BJ (cell line): ENCODE data around the gene CYSLTR2. TPM values are rescaled to one million over a fixed set of nuclear protein-coding genes. Genes with fewer than 3 reads are reported as not detected.
"Not testable (repeated sequence)": the region's sequence is repeated elsewhere in the genome, so short reads cannot be mapped to it uniquely, and the experiment has no call there.

ENCODE experiments used
- CTCF ChIA-PET: fragments of 350-600 bp; formaldehyde crosslinking; extraction: SDS; loops from one replicate; lab custom pipeline; 2021; ENCODE audit warnings: antibody characterized with exemption, inconsistent platforms; lab: Yijun Ruan, JAX
- POLR2A ChIA-PET: fragments of 300-600 bp; sonication (Branson Sonifier 250); formaldehyde crosslinking; extraction: SDS; loops from one replicate; lab custom pipeline; 2021; ENCODE audit warnings: antibody characterized with exemption; lab: Charles Lee
- DNase-seq: peaks from one replicate; pipeline ENCODE4 v3.0.0-alpha.2; 2011; ENCODE audit warnings: low read depth
- H3K27me3 ChIP-seq: 2 replicates; pipeline ENCODE4 v1.6.0; 2011; ENCODE audit warnings: low read length; ENCODE audit not compliant: control insufficient read depth, insufficient read depth
- H3K36me3 ChIP-seq: 2 replicates; pipeline ENCODE4 v1.5.1; 2011; ENCODE audit warnings: low read length; ENCODE audit not compliant: control insufficient read depth, insufficient read depth
- H3K4me3 ChIP-seq: 2 replicates; pipeline ENCODE4 v1.5.1; 2011; ENCODE audit warnings: low read depth, mild to moderate bottlenecking, control low read depth, low read length
- CTCF ChIP-seq: IDR thresholded peaks from 2 replicates; pipeline ENCODE4 v1.5.1; 2011; ENCODE audit warnings: low read depth, mild to moderate bottlenecking, control low read depth, inconsistent platforms, low read length, moderate library complexity; ENCODE audit not compliant: insufficient read depth
- polyA plus RNA-seq: library from polyadenylated mRNA; depleted of rRNA; stranded (reverse); fragments of >200 nt; gene quantifications from 2 replicates; pipeline ENCODE4 v1.2.3, GENCODE V29; 2011

Gene CYSLTR2
- polyA plus RNA-seq, 1 experiment = not detected

- no peaks in the 10 kb centered on the region; the same call in 1 of the 2 replicates for H3K27me3 ChIP-seq
- ChIA-PET CTCF (no interaction called here), POLR2A (no interaction called here)
- H3K4me3 ChIP-seq = no peak overlapping the region
- no peaks in the 10 kb centered on the region for H3K36me3 ChIP-seq
- no peak for TF ChIP-seq CTCF
- no peak for DNase-seq
These were observed 40.3 kb downstream of the CYSLTR2 start for GRCh38 chr13:48693998-48694397.

GRCh38 chr13:48695776-48696175 is 42.0 kb downstream of the CYSLTR2 start:
- ChIA-PET POLR2A (no interaction called here), CTCF (interaction anchor here (0.8 kb wide), 1 partner anchor 72 kb away, joined by 3 read pairs; no protein-coding TSS in a partner anchor)
- no peak for TF ChIP-seq CTCF
- DNase-seq = no peak
- no peak overlapping the region for H3K4me3 ChIP-seq
- no peaks in the 10 kb centered on the region; the same call in 1 of the 2 replicates for H3K27me3 ChIP-seq
- H3K36me3 ChIP-seq = no peaks in the 10 kb centered on the region

GRCh38 chr13:48696676-48697075 is 42.9 kb downstream of the CYSLTR2 start:
- H3K36me3 ChIP-seq, DNase-seq, H3K27me3 ChIP-seq, H3K4me3 ChIP-seq, POLR2A ChIA-PET: not testable (repeated sequence)
- CTCF ChIA-PET = interaction anchor here (0.8 kb wide), 1 partner anchor 71 kb away, joined by 3 read pairs; no protein-coding TSS in a partner anchor

GRCh38 chr13:48707405-48707804 is 53.7 kb downstream of the CYSLTR2 start:
- ChIA-PET CTCF (no interaction called here), POLR2A (no interaction called here)
- no peak overlapping the region for H3K4me3 ChIP-seq
- no peak for TF ChIP-seq CTCF
- no peak for DNase-seq
- H3K27me3 ChIP-seq = no peaks in the 10 kb centered on the region; the same call in 1 of the 2 replicates
- H3K36me3 ChIP-seq = no peaks in the 10 kb centered on the region

GRCh38 chr13:48708764-48709163 is 55.0 kb downstream of the CYSLTR2 start:
- H3K36me3 ChIP-seq = no peaks in the 10 kb centered on the region
- H3K4me3 ChIP-seq = no peak overlapping the region
- ChIA-PET POLR2A (no interaction called here), CTCF (interaction anchor here (0.6 kb wide), 1 partner anchor 199 kb away, joined by 4 read pairs; no protein-coding TSS in a partner anchor)
- H3K27me3 ChIP-seq = no peaks in the 10 kb centered on the region; the same call in 1 of the 2 replicates
- DNase-seq = no peak
- TF ChIP-seq CTCF = no peak

- Histone ChIP-seq H3K36me3 (no peaks in the 10 kb centered on the region), H3K4me3 (no peak overlapping the region), H3K27me3 (no peaks in the 10 kb centered on the region; the same call in 1 of the 2 replicates)
- no peak for TF ChIP-seq CTCF
- CTCF ChIA-PET = interaction anchor here (0.6 kb wide), 1 partner anchor 198 kb away, joined by 4 read pairs; no protein-coding TSS in a partner anchor
- POLR2A ChIA-PET = no interaction called here
- no peak for DNase-seq
These were observed 55.5 kb downstream of the CYSLTR2 start for GRCh38 chr13:48709213-48709612.
